Hair follicle dermal papilla cell (primary cell): Measurements from ENCODE around the gene CDC25B. TPM values are rescaled to one million over a fixed set of nuclear protein-coding genes. Genes with fewer than 3 reads are reported as not detected.

Experiments
- total RNA-seq: library from RNA; depleted of rRNA; stranded (reverse); fragments of >200 nt; gene quantifications from 2 replicates; pipeline ENCODE4 v1.2.3, GENCODE V29; 2012

Gene CDC25B
- total RNA-seq: 61.3 and 70.3 TPM in 2 replicates

GRCh38 chr20:3795511-3796468 is at the start of gene CDC25B:
TSS of gene CDC25B (plus strand) at chr20:3796310. CDS start at chr20:3796532, 222 bp downstream.

DNA sequence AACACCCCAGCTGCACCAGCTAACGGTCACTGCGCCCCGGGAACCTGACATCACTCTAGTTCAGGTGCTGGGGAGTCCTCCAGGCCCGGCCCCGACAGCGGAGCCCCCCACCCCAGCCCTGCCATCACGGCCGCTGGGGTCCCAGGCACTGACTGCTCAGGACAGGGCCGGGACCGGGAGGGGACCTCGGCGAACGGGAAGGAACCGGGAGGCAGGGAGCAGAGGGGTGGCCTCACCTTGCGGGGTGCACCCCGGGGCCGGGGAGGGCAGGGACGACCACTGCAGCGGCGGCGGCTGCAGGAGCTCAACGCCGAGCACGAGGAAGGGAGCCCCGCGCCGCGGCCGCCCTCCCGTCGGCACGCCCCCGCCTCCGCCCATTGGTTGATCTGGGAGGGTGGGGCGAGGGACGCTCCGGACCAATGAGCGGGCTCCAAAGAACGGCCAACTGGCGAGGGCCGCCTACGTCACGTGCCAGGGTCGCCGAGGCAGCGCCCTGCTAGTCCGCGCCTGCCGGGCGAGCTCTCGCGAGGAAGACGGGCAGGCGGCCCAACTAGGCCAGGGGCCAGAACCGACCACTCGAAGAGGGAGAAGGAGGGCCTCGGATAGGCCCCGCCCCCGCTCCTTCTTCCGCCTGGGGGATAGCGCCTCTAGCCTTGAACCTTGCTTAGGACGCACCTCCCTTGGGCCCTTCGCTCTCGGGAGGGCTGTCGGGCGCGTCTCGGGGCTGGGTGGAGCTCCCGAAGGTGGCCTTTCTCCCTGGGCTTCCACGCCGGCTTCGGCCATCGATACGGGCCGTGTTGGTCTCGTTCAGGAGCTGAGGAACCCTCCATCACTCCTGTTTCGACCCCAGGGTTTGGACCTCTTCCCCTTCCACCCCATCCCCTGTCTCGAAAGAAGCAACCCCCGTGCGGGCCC is 28.4 kb upstream of the CDC25B start, which contains the start of gene ADISSP:
Gene ADISSP (minus strand): TSS at position 327 of the 915 bp plus-strand sequence. CDS start 7,653 bp downstream, outside the sequence.

GRCh38 chr20:3781153-3781910 is 14.8 kb upstream of the CDC25B start, which contains the start of gene SPEF1:
TSS of gene SPEF1 (minus strand) at chr20:3781448. CDS start at chr20:3781287, 161 bp downstream.

DNA sequence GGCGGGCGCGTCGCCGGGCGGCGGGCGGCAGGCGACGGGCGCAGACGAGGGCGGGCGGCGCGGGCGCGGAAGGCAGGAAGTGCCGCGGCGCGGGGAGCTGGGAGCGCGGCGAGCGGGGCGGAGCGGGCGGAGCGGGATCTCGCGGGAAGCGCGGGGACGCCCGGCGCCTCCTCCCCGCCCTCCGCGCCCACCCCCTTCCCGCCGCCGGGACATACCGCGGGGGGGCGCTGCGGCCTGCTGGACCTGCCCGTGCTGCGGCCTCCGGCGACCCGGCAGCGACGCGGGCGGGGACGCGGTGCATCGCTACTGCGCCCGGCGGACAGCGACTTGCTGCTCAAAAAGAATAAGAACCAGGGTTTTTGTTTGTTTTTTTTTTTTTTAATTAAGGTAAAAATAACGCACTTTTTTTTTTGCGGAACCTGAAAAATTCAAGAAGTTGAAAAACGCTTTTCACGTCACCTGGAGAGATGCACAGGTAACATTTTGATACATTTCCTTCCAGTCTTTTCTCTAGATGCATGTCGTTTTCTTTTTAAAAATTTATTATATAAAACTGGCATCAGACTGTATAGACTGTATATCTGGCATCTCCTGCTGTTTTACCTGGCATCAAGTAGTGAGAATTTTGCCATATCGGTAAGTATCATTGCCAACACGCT is 9.3 kb upstream of the CDC25B start, which contains the start of gene CENPB:
Gene CENPB (minus strand): TSS at position 76 of the 659 bp plus-strand sequence. CDS start 257 bp downstream, outside the sequence.

DNA sequence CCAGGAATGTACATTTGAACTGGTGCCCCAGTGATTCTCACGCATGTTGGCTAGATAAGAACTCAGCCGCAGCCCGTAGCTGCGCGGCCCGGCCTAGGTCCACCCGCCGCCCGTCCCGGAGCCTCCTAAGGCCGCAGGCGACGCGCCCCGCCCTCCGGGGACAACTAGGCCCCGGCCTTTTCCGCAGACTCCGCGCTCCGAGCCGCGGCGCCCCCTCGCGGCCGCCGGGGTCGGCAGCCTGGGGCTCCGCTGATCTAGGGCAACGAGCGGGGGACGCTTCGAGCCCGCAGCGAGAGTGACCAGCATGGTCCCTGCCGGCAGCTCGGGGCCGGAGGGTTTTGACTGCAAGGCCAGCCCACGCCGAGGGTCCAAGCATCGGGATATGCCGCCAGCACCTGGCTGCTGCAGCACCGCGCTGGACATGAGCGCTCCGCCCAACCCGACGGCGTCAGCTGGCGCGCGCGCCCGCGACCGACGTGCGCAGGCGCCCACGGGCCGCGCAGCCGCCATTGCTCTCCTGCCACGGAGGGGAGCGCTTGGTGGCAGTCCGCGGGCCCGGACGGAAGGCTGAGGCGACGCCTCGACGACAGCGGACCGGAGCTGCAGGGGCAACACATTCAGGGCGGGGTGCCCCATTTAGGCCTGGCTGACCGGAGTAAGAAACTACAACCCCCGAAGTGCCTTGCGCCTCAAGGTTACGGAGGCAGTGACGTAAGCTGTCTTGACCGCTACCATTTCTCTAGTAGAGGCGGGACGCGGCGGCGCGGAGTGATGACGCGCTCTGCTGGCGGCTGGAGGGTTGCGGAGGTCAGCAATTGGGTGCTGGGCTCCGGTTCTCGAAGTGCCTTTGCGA is 24.2 kb downstream of the CDC25B start, which contains the start of gene AP5S1:
Gene AP5S1 (plus strand): TSS at position 500 of the 853 bp plus-strand sequence. CDS start 1,571 bp downstream, outside the sequence.

GRCh38 chr20:3846740-3847428 is 50.8 kb downstream of the CDC25B start, which contains the start of gene MAVS:
TSS of gene MAVS (plus strand) at chr20:3846834. CDS start at chr20:3854625, 7,791 bp downstream.

Other genes starting within 250 kb of the CDC25B start
- not detected in 2 replicates for gene GFRA4, start 132.9 kb upstream of the CDC25B start, total RNA-seq
- gene ADAM33, start 114.3 kb upstream of the CDC25B start, total RNA-seq: 194 and 229 TPM in 2 replicates
- under 0.01 TPM in 1 of 2 replicates, not detected in the other for gene SIGLEC1, start 83.7 kb upstream of the CDC25B start, total RNA-seq
- gene HSPA12B, start 63.6 kb upstream of the CDC25B start, total RNA-seq: 0.65 and 0.73 TPM in 2 replicates
- gene ADISSP, start 28.6 kb upstream of the CDC25B start, total RNA-seq: 30.2 and 36.7 TPM in 2 replicates
- gene SPEF1, start 14.9 kb upstream of the CDC25B start, total RNA-seq: under 0.01 TPM in 1 of 2 replicates, not detected in the other
- gene CENPB, start 9.6 kb upstream of the CDC25B start, total RNA-seq: 122 and 126 TPM in 2 replicates
- 37.0 and 38.0 TPM in 2 replicates for gene AP5S1, start 24.2 kb downstream of the CDC25B start, total RNA-seq
- 37.5 and 46.6 TPM in 2 replicates for gene MAVS, start 50.5 kb downstream of the CDC25B start, total RNA-seq
- gene PANK2, start 93.1 kb downstream of the CDC25B start, total RNA-seq: 57.3 and 65.6 TPM in 2 replicates
- gene RNF24, start 219.2 kb downstream of the CDC25B start, total RNA-seq: 25.0 and 26.1 TPM in 2 replicates